ENCODE measurements around the gene RAB23.

Gene RAB23

GRCh38 chr6:57226221-57226620, 4.1 kb upstream of the RAB23 start:
- peak; percentile 31 for DNase-seq

GRCh38 chr6:57224769-57225515, 2.8 kb upstream of the RAB23 start:
- DNase-seq: no peak

- no peak for DNase-seq
These were observed 603 bp upstream of the RAB23 start for GRCh38 chr6:57222743-57223077.

GRCh38 chr6:57221191-57221935, 744 bp downstream of the RAB23 start:
- DNase-seq: peak; percentile 74

- no peak for DNase-seq
These were observed 1.9 kb downstream of the RAB23 start for GRCh38 chr6:57220083-57220703.

- DNase-seq: no peak
These were observed 4.8 kb downstream of the RAB23 start for GRCh38 chr6:57217270-57217669.

- DNase-seq: no peak
These were observed 5.6 kb downstream of the RAB23 start for GRCh38 chr6:57216235-57217101.

GRCh38 chr6:57215260-57215659, 6.8 kb downstream of the RAB23 start:
- DNase-seq: no peak

GRCh38 chr6:57210060-57210459, 12.0 kb downstream of the RAB23 start:
- DNase-seq: no peak

- no peak for DNase-seq
These were observed 13.1 kb downstream of the RAB23 start for GRCh38 chr6:57209030-57209429.

- DNase-seq: no peak
These were observed 14.2 kb downstream of the RAB23 start for GRCh38 chr6:57207872-57208271.

- no peak for DNase-seq
These were observed 15.0 kb downstream of the RAB23 start for GRCh38 chr6:57207141-57207540.

GRCh38 chr6:57205550-57206328, 16.4 kb downstream of the RAB23 start:
- no peak for DNase-seq

- no peak for DNase-seq
These were observed 20.4 kb downstream of the RAB23 start for GRCh38 chr6:57201718-57202117.

- DNase-seq: no peak
These were observed 23.0 kb downstream of the RAB23 start for GRCh38 chr6:57198926-57199636.

- DNase-seq: no peak
These were observed 26.6 kb downstream of the RAB23 start for GRCh38 chr6:57195457-57195856.

GRCh38 chr6:57193177-57193576, 28.9 kb downstream of the RAB23 start:
- DNase-seq: no peak

- DNase-seq: no peak
These were observed 32.0 kb downstream of the RAB23 start for GRCh38 chr6:57190140-57190539.

GRCh38 chr6:57183336-57183735, 38.8 kb downstream of the RAB23 start:
- no peak for DNase-seq

- no peak for DNase-seq
These were observed 40.1 kb downstream of the RAB23 start for GRCh38 chr6:57182017-57182432.

GRCh38 chr6:57180596-57180995, 41.5 kb downstream of the RAB23 start:
- DNase-seq: no peak
